Effector memory CD8-positive, alpha-beta T cell (primary cell): ENCODE results near the gene CTAG1A.
A peak's percentile ranks its signal among the peaks of the same experiment; 100 is the strongest.
"Not testable (repeated sequence)": the region's sequence is repeated elsewhere in the genome, so short reads cannot be mapped to it uniquely, and the experiment has no call there.

ENCODE experiments used
- ATAC-seq: fragments of 150-1000 bp; cut with Tn5 transposase; replicated peaks from 2 replicates; pipeline ENCODE4 v1.10.0; 2021; ENCODE audit warnings: mild to moderate bottlenecking, moderate library complexity
- DNase-seq, 3 experiments: peaks; one replicate each; pipeline ENCODE4 v3.0.0; 2021
- H3K27ac Mint-ChIP-seq, 2 donors: one replicate each; pipeline ENCODE4 v1.8.0; 2022; ENCODE audit warnings: mild to moderate bottlenecking in 2 of 2, mixed read lengths in 2 of 2, moderate library complexity in 2 of 2
- H3K27me3 Mint-ChIP-seq, 2 donors: one replicate each; pipeline ENCODE4 v1.8.0; 2022; ENCODE audit warnings: mixed read lengths in 2 of 2
- H3K36me3 Mint-ChIP-seq: one replicate; pipeline ENCODE4 v1.8.0; 2022; ENCODE audit warnings: mild to moderate bottlenecking, moderate library complexity, mixed read lengths; ENCODE audit not compliant: insufficient read depth
- H3K4me1 Mint-ChIP-seq, 2 donors: one replicate each; pipeline ENCODE4 v1.8.0; 2022; ENCODE audit warnings: low read depth in 2 of 2, mixed read lengths in 2 of 2
- H3K4me3 Mint-ChIP-seq, 2 donors: one replicate each; pipeline ENCODE4 v1.8.0; 2022; ENCODE audit warnings: mild to moderate bottlenecking in 2 of 2, mixed read lengths in 2 of 2, moderate library complexity in 2 of 2
- H3K9me3 Mint-ChIP-seq, 2 donors: one replicate each; pipeline ENCODE4 v1.8.0; 2022; ENCODE audit warnings: mixed read lengths in 2 of 2

CTAG1A gene

GRCh38 chrX:154548028-154548316, 37.0 kb upstream of the CTAG1A start:
- no peak for ATAC-seq
- H3K36me3 Mint-ChIP-seq: peaks cover 33% of the 10 kb centered on the region

GRCh38 chrX:154549766-154550165, 35.2 kb upstream of the CTAG1A start:
- no peaks in the 10 kb centered on the region for H3K9me3 Mint-ChIP-seq
- peaks cover 33 to 35% of the 10 kb centered on the region in 2 donors for H3K4me1 Mint-ChIP-seq
- H3K36me3 Mint-ChIP-seq: peaks cover 39% of the 10 kb centered on the region
- H3K4me3 Mint-ChIP-seq: peak overlapping the region; percentile 59 to 94
- ATAC-seq (no peak), DNase-seq (no peak)
- H3K27ac Mint-ChIP-seq: peak overlapping the region; percentile 23 to 90
- H3K27me3 Mint-ChIP-seq: no peaks in the 10 kb centered on the region

More at GRCh38 chrX:154548028-154548316, 37.0 kb upstream of the CTAG1A start:
- Mint-ChIP-seq H3K4me3 (peak overlapping the region; percentile 90 to 94), H3K27ac (peak overlapping the region; percentile 94 to 96), H3K4me1 (peaks cover 35 to 36% of the 10 kb centered on the region in 2 donors), H3K27me3 (no peaks in the 10 kb centered on the region), H3K9me3 (no peaks in the 10 kb centered on the region)
- no peak for DNase-seq

GRCh38 chrX:154552112-154552806, 32.7 kb upstream of the CTAG1A start:
- H3K27me3 Mint-ChIP-seq, H3K27ac Mint-ChIP-seq, ATAC-seq, DNase-seq, H3K9me3 Mint-ChIP-seq, H3K4me3 Mint-ChIP-seq: not testable (repeated sequence)
- Mint-ChIP-seq H3K36me3 (peaks cover 32% of the 10 kb centered on the region), H3K4me1 (peaks cover 29 to 33% of the 10 kb centered on the region in 2 donors)

GRCh38 chrX:154558060-154558690, 26.8 kb upstream of the CTAG1A start:
- peaks cover 15% of the 10 kb centered on the region for H3K36me3 Mint-ChIP-seq
- H3K9me3 Mint-ChIP-seq, DNase-seq, H3K27me3 Mint-ChIP-seq, H3K4me3 Mint-ChIP-seq, H3K27ac Mint-ChIP-seq, H3K4me1 Mint-ChIP-seq: not testable (repeated sequence)
- peak; percentile 70 for ATAC-seq

GRCh38 chrX:154558896-154559295, 26.0 kb upstream of the CTAG1A start:
- H3K27me3 Mint-ChIP-seq, H3K4me1 Mint-ChIP-seq, H3K4me3 Mint-ChIP-seq, H3K27ac Mint-ChIP-seq, H3K9me3 Mint-ChIP-seq, DNase-seq, ATAC-seq: not testable (repeated sequence)
- peaks cover 15% of the 10 kb centered on the region for H3K36me3 Mint-ChIP-seq

- not testable (repeated sequence) for H3K4me1 Mint-ChIP-seq, H3K27ac Mint-ChIP-seq, DNase-seq, H3K27me3 Mint-ChIP-seq, H3K4me3 Mint-ChIP-seq, H3K9me3 Mint-ChIP-seq, ATAC-seq, H3K36me3 Mint-ChIP-seq
Observed at GRCh38 chrX:154560326-154560725, 24.6 kb upstream of the CTAG1A start.

GRCh38 chrX:154562295-154562694, 22.6 kb upstream of the CTAG1A start:
- not testable (repeated sequence) for DNase-seq, H3K36me3 Mint-ChIP-seq, H3K4me1 Mint-ChIP-seq, H3K27me3 Mint-ChIP-seq, ATAC-seq, H3K27ac Mint-ChIP-seq, H3K4me3 Mint-ChIP-seq, H3K9me3 Mint-ChIP-seq

GRCh38 chrX:154570361-154570760, 14.6 kb upstream of the CTAG1A start:
- H3K9me3 Mint-ChIP-seq, H3K4me3 Mint-ChIP-seq, ATAC-seq, H3K27ac Mint-ChIP-seq, H3K4me1 Mint-ChIP-seq, H3K36me3 Mint-ChIP-seq, DNase-seq, H3K27me3 Mint-ChIP-seq: not testable (repeated sequence)

- H3K4me3 Mint-ChIP-seq, H3K4me1 Mint-ChIP-seq, H3K36me3 Mint-ChIP-seq, H3K27me3 Mint-ChIP-seq, DNase-seq, H3K27ac Mint-ChIP-seq, ATAC-seq, H3K9me3 Mint-ChIP-seq: not testable (repeated sequence)
Observed at GRCh38 chrX:154573061-154573460, 11.9 kb upstream of the CTAG1A start.

GRCh38 chrX:154575076-154575475, 9.9 kb upstream of the CTAG1A start:
- H3K36me3 Mint-ChIP-seq, H3K9me3 Mint-ChIP-seq, H3K27ac Mint-ChIP-seq, H3K4me1 Mint-ChIP-seq, DNase-seq, H3K27me3 Mint-ChIP-seq, H3K4me3 Mint-ChIP-seq: not testable (repeated sequence)
- peak; percentile 54 for ATAC-seq

GRCh38 chrX:154582994-154583393, 1.9 kb upstream of the CTAG1A start:
- not testable (repeated sequence) for H3K9me3 Mint-ChIP-seq, H3K27me3 Mint-ChIP-seq, H3K27ac Mint-ChIP-seq, H3K4me3 Mint-ChIP-seq, DNase-seq, ATAC-seq, H3K36me3 Mint-ChIP-seq, H3K4me1 Mint-ChIP-seq

GRCh38 chrX:154590415-154590814, 5.5 kb downstream of the CTAG1A start:
- H3K36me3 Mint-ChIP-seq, H3K4me3 Mint-ChIP-seq, ATAC-seq, H3K4me1 Mint-ChIP-seq, DNase-seq, H3K9me3 Mint-ChIP-seq, H3K27me3 Mint-ChIP-seq, H3K27ac Mint-ChIP-seq: not testable (repeated sequence)

GRCh38 chrX:154592505-154592904, 7.6 kb downstream of the CTAG1A start:
- no peak for DNase-seq
- H3K36me3 Mint-ChIP-seq: peaks cover 3% of the 10 kb centered on the region
- H3K27me3 Mint-ChIP-seq: no peaks in the 10 kb centered on the region
- H3K9me3 Mint-ChIP-seq: no peaks in the 10 kb centered on the region
- no peak for ATAC-seq
- peaks cover 9 to 10% of the 10 kb centered on the region in 2 donors for H3K4me1 Mint-ChIP-seq
- no peak overlapping the region for H3K27ac Mint-ChIP-seq
- no peak overlapping the region for H3K4me3 Mint-ChIP-seq

- Mint-ChIP-seq H3K9me3 (no peaks in the 10 kb centered on the region), H3K4me1 (peaks cover 9 to 10% of the 10 kb centered on the region in 2 donors), H3K4me3 (no peak overlapping the region), H3K27me3 (no peaks in the 10 kb centered on the region), H3K27ac (no peak overlapping the region), H3K36me3 (peaks cover 3% of the 10 kb centered on the region)
- DNase-seq (no peak), ATAC-seq (no peak)
Observed at GRCh38 chrX:154593201-154593600, 8.3 kb downstream of the CTAG1A start.
